Stimulated activated CD8-positive, alpha-beta memory T cell treated with anti-CD3 and anti-CD28 coated beads, Interleukin-15, amount 100 ng/mL, for 1 hour (primary cell): ENCODE data around the gene GFRA1.

Experiments
- DNase-seq: peaks from one replicate; pipeline ENCODE4 v3.0.0-alpha.2; 2020; ENCODE audit warnings: low read depth

GFRA1 gene

GRCh38 chr10:116101616-116102315, 171.2 kb downstream of the GFRA1 start:
- no peak for DNase-seq

GRCh38 chr10:116100984-116101383, 172.0 kb downstream of the GFRA1 start:
- DNase-seq: no peak

DNA sequence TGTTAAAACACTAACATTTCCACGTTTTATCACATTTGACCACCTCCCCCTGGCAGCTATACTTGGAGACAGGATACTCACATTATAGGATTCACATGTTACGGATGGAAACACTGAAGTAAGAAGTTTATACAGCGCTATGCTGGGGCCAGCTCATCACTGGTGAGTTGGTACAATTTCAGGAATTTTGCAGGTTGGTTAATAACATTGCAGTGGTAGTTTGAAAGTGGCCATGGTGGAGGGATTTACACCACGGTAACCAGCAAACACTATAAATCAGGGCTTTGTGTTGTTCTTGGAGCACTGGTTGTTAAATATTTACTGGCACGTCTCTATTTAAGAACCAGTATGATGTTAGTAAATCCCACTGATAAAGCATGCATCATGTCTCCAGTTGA, 174.0 kb downstream of the GFRA1 start:
- DNase-seq: no peak

- DNase-seq: no peak
Measured at GRCh38 chr10:116098411-116099022, 174.5 kb downstream of the GFRA1 start.

GRCh38 chr10:116097239-116097784, 175.7 kb downstream of the GFRA1 start:
- no peak for DNase-seq

- no peak for DNase-seq
Measured at GRCh38 chr10:116096526-116096925, 176.5 kb downstream of the GFRA1 start.

- DNase-seq: no peak
Measured at GRCh38 chr10:116094356-116094755, 178.7 kb downstream of the GFRA1 start.

GRCh38 chr10:116093031-116093430, 180.0 kb downstream of the GFRA1 start:
- DNase-seq: no peak

DNA sequence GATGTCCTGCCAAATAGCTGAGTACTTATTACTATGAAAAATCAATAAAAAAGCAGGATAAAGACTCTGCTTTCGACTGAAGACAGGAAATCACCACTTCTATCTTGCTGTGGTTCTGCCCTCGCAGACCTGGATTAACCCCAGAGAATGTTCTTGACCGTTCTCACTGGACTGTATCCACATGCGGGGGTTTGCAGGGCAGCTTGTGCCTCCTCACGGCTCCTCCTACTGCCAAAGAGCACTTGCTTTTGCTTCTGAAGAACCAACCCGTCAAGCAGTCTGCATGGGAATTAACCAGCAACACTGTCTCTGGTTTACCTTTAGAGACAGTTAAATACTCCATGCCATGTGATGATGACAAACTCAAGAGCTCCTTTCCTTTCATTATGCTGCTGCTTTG, 184.0 kb downstream of the GFRA1 start:
- DNase-seq: no peak

- no peak for DNase-seq
Measured at GRCh38 chr10:116085323-116085722, 187.7 kb downstream of the GFRA1 start.

- DNase-seq: no peak
Measured at GRCh38 chr10:116084161-116084560, 188.8 kb downstream of the GFRA1 start.

GRCh38 chr10:116083226-116083762, 189.7 kb downstream of the GFRA1 start:
- DNase-seq: no peak

GRCh38 chr10:116082762-116083161, 190.2 kb downstream of the GFRA1 start:
- no peak for DNase-seq

GRCh38 chr10:116082206-116082605, 190.8 kb downstream of the GFRA1 start:
- no peak for DNase-seq

DNA sequence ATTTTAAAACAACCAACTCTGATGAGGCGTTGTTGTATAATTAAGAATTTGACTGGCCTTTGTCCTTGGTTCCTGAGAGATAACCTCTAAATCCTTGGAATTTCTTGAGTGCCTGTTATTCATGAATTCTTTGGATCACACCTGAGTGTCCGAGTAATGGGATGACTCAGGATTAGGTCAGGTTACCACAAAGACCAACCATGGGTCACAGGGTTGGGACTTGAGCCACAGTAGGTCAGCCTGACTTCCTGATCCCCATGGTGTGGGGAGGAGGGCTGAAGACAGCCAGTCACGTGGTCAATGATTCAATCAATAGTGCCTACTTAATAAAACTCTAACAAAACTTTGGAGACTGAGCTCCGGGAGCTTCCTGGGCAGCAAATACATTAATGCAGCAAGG, 192.5 kb downstream of the GFRA1 start:
- no peak for DNase-seq

DNA sequence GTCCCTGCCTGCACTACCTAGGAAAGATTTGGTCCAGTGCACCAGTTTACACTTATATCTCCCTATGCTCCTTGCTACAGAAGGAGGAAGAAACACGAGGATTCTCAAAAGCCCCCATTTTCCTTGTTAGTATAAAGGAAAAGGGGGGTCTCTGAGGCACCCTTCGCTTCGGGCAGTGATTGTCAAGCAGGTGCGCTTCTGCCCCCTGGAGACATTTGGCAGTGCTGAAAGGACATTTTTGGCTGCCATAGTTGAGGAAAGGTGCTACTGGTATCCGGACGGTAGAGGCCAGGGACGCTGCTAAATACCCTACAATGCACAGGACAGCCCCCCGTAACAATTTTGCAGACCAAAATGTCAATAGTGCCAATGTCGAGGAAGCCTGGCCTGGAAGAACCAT, 193.7 kb downstream of the GFRA1 start:
- no peak for DNase-seq

- DNase-seq: no peak
Measured at GRCh38 chr10:116076621-116077020, 196.4 kb downstream of the GFRA1 start.

- DNase-seq: no peak
Measured at GRCh38 chr10:116073510-116073909, 199.5 kb downstream of the GFRA1 start.

DNA sequence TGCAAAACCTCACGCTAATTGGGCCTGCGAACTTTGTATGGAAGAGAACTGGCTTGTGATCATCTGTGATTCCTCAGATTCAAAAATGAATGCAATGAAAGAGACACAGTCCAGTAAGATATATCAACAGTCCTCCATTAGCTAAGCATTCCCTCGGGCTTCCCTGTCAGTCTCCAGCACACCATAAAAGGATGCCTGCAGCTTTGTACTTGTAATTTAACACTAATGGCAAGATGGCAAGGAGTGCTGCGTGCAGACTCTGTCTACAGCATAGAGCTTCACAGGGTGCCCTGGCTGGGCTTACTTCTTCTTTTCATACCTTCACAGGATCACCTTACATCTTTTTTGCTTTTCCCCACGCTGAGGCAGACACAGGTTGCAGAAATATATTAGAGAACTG, 200.0 kb downstream of the GFRA1 start:
- DNase-seq: no peak

DNA sequence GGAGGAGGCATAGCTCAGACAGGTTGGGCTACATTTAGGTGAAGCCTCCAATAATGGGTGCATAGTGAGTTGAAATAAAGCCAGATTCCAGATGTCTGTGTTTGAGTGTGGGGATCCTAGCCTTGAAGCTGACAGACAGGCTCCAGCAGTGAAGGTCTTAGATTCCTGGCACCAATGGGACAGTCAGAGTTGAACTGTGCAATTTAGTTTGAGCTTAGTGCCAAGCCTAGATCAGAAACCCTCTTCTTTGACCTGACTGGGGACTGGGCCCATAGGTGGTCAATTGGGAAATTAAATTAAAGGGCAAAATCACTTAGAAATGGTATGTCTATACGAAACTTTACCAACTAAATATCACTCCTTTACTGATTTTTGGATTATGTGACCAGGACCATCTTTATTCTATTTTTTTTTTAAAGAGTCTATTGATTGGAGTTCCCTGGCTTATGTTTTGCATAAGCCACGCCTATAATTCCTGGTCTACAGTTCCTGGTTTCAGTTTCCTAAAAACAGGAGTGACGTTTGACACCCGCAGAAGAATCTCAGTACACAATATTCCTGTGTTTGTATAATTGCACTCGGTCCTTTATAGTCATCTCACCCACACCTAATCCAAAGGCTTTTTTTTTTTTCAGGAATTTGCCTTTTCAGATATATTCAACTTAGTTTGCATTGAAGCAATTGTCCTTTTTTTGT, 201.4 kb downstream of the GFRA1 start:
- no peak for DNase-seq

DNA sequence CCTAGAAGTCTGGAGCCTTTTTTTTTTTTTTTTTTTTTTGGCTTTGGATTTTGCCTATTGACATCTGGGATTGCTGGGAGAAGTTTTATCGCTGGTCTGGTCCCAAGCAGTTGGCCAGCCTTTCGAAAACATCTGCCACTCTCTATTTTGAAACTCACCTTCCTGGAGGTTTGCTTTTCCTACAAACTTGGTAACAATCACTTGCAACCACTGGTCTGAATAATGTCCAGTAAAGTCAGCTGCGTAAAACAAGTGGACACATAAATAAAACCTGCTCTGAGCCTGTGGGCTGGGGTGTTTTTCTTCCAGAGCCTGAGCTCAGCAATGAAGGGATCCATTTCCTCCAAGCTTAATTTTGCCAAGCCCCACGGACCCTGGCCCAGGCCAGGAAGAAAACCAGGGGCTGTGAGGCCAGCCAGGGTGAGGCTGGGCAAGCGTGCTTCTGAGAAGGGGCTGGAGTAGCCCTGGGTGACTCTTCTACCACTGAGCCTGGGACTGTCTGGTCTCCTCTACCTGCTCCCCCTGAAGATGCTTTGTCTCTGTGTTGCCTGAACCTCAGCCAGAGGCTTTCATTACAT, 202.2 kb downstream of the GFRA1 start:
- no peak for DNase-seq

DNA sequence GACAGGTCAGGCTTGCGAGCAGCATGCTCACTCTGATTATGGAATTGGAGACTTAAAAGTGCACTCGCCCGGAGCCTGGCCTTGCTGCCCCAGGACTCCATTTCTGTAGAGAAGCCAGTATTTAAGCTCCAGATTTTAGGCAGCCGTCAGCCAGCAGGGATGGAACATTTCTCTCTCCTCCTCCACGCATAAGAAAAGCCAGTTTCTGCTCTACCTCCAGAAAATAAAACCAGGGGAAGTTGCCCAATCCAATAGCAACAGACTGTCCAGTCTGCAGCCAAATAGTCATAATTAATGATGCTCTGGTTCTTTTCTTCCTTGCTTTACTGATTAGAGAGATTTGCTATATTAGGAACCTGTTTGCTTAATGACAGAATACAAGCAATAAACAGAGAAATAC, 203.2 kb downstream of the GFRA1 start:
- no peak for DNase-seq

GRCh38 chr10:116067825-116068224, 205.2 kb downstream of the GFRA1 start:
- DNase-seq: no peak
